ENCODE data around the gene TIMM13. TPM values are rescaled to one million over a fixed set of nuclear protein-coding genes. Genes with fewer than 3 reads are reported as not detected.
A peak's percentile ranks its signal among the peaks of the same experiment; 100 is the strongest.

TIMM13 gene
- total and polyA plus RNA-seq, 2 donors (not counting 1 experiment from before 2014, with no cell fraction given), result 19.4 to 32.5 TPM

DNA sequence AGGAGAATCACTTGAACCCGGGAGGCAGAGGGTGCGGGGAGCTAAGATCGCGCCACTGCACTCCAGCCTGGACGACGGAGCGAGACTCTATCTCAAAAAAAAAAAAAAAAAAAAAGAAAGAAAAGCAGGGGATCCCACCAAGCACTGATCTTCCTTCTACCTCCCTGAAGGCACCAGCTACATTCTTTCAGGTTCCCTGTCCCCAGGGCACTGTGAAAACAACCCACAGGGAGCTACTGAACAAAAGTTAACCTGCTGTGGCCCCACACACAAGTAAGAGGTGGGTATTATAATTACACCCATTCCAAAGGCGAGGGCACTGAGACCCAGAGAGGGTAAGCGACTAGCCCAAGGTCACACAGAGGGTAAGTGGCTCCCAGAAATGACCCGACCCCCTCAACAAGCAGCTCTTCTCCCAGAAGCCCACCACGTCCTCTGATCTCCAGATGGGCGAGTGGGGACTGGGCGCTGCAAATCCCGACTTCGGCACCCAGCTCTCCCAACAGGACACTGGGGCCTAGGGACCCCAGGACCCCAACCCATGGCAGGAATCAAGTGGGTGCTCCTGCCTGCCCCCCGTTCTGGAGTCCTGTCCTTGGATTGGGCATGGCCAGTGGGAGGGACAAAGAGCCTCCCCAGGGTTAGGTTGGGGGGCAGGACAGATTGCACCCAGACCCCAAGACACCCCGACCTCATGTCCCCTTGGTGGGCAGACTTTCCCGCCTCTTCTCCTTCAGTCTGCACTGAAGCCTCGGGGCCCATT, 27.0 kb upstream of the TIMM13 start:
- Mint-ChIP-seq H3K27me3 (no peaks in the 10 kb centered on the region), H3K9me3 (ENCODE audit: insufficient read depth) (no peaks in the 10 kb centered on the region), H3K4me1 (peaks cover 24% of the 10 kb centered on the region), H3K4me3 (peak overlapping the region; percentile 84), H3K27ac (peak overlapping the region; percentile 78)
- no peak for DNase-seq
- Histone ChIP-seq H3K27me3 (replicated peaks in 1 of 4; ENCODE audit: control extremely low read depth in 1 of 4, control insufficient read depth in 3 of 4, insufficient read depth in 4 of 4, low read length in 3 of 4) (no peaks in the 10 kb centered on the region), H3K79me2 (ENCODE audit: control insufficient read depth, insufficient read depth, low read length) (peaks cover 56% of the 10 kb centered on the region), H3K36me3 (replicated peaks in 1 of 2; ENCODE audit: control extremely low read depth in 1 of 2, control insufficient read depth in 1 of 2, extremely low read depth in 1 of 2, insufficient read depth in 2 of 2, low read length in 1 of 2) (no peaks in the 10 kb centered on the region), H3K9ac (ENCODE audit: low read length) (no peak overlapping the region), H3K4me1 (ENCODE audit: control insufficient read depth in 2 of 2, insufficient read depth in 2 of 2, low read length in 2 of 2) (peaks cover 7 to 26% of the 10 kb centered on the region in 2 donors), H3K9me3 (ENCODE audit: control extremely low read depth in 1 of 3, control insufficient read depth in 2 of 3, insufficient read depth in 1 of 3, low read length in 2 of 3) (no peaks in the 10 kb centered on the region), H3K4me3 (ENCODE audit: control extremely low read depth in 1 of 5, extremely low read depth in 1 of 5, insufficient read depth in 1 of 5, low read depth in 2 of 5, low read length in 4 of 5) (no peak overlapping the region), H4K20me1 (ENCODE audit: control insufficient read depth, insufficient read depth, low read length, poor library complexity, severe bottlenecking) (peaks cover 8% of the 10 kb centered on the region), H3K4me2 (replicated peaks; ENCODE audit: low read depth, low read length, poor library complexity, severe bottlenecking) (no peak overlapping the region), H3K27ac (ENCODE audit: low read length in 2 of 2) (peak overlapping the region in 1 of 2 donors; percentile 5), H2AFZ (ENCODE audit: insufficient read depth, low read depth, low read length, poor library complexity, severe bottlenecking) (no peak overlapping the region)
- CTCF ChIA-PET, result interaction anchor here (0.7 to 1.9 kb wide), 4 partner anchors 10 to 313 kb away, joined by 3 to 5 read pairs (median 3); no protein-coding TSS in a partner anchor
- POLR2A ChIA-PET, result interaction anchor here (0.7 to 1.5 kb wide), 3 partner anchors 10 to 365 kb away, joined by 3 to 6 read pairs (median 5); no protein-coding TSS in a partner anchor
- TF ChIP-seq, protein P1, sequence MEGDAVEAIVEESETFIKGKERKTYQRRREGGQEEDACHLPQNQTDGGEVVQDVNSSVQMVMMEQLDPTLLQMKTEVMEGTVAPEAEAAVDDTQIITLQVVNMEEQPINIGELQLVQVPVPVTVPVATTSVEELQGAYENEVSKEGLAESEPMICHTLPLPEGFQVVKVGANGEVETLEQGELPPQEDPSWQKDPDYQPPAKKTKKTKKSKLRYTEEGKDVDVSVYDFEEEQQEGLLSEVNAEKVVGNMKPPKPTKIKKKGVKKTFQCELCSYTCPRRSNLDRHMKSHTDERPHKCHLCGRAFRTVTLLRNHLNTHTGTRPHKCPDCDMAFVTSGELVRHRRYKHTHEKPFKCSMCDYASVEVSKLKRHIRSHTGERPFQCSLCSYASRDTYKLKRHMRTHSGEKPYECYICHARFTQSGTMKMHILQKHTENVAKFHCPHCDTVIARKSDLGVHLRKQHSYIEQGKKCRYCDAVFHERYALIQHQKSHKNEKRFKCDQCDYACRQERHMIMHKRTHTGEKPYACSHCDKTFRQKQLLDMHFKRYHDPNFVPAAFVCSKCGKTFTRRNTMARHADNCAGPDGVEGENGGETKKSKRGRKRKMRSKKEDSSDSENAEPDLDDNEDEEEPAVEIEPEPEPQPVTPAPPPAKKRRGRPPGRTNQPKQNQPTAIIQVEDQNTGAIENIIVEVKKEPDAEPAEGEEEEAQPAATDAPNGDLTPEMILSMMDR (IDR thresholded peaks at IDR 0.05), result no peak
- no peak for TF ChIP-seq EZH2 (IDR thresholded peaks at IDR 0.05; ENCODE audit: borderline replicate concordance, insufficient read depth, low read depth, low read length, poor library complexity, severe bottlenecking)
- intact Hi-C loops (cut with micrococcal nuclease), result no loop called here
- no peak for ATAC-seq (ENCODE audit: low read depth)
- 96% methylated on average over 12 of the region's 19 CpGs for WGBS (ENCODE audit: insufficient coverage)

Measured in B cell (primary cell).